Brain microvascular endothelial cell (primary cell): Measurements from ENCODE around the gene SLC9A8.

Source experiments
- DNase-seq: peaks from one replicate; pipeline ENCODE4 v3.0.0-alpha.2; 2020
- H3K27ac ChIP-seq: fragments of 250-450 bp; sonication (Bioruptor Pico); 2 replicates; pipeline ENCODE4 v1.5.1; 2020; ENCODE audit warnings: mild to moderate bottlenecking, moderate library complexity
- H3K27me3 ChIP-seq: fragments of 250-450 bp; sonication (Bioruptor Pico); replicated peaks from 2 replicates; pipeline ENCODE4 v1.5.1; 2020; ENCODE audit warnings: mild to moderate bottlenecking
- H3K36me3 ChIP-seq: fragments of 250-450 bp; sonication (Bioruptor Pico); replicated peaks from 2 replicates; pipeline ENCODE4 v1.5.1; 2020; ENCODE audit warnings: mild to moderate bottlenecking
- H3K4me3 ChIP-seq: 2 replicates; pipeline ENCODE4 v1.5.1; 2011; ENCODE audit warnings: low read depth, mild to moderate bottlenecking, control low read depth, low read length, moderate library complexity
- in situ Hi-C: cut with HindIII; loops from 2 replicates; pipeline ENCODE4 v1.10.0; 2017; ENCODE audit warnings: low sequenced_read_pairs, low pct_ligation_motif_present
- TF ChIP-seq, protein P1 (sequence below): IDR thresholded peaks from 2 replicates; pipeline ENCODE4 v1.5.1; 2011; ENCODE audit warnings: low read depth, mild to moderate bottlenecking, moderate library complexity, low read length, control low read depth, inconsistent platforms; ENCODE audit errors: missing control alignments

SLC9A8 gene

GRCh38 chr20:49809803-49810359, 2.7 kb upstream of the SLC9A8 start:
- TF ChIP-seq, protein P1, sequence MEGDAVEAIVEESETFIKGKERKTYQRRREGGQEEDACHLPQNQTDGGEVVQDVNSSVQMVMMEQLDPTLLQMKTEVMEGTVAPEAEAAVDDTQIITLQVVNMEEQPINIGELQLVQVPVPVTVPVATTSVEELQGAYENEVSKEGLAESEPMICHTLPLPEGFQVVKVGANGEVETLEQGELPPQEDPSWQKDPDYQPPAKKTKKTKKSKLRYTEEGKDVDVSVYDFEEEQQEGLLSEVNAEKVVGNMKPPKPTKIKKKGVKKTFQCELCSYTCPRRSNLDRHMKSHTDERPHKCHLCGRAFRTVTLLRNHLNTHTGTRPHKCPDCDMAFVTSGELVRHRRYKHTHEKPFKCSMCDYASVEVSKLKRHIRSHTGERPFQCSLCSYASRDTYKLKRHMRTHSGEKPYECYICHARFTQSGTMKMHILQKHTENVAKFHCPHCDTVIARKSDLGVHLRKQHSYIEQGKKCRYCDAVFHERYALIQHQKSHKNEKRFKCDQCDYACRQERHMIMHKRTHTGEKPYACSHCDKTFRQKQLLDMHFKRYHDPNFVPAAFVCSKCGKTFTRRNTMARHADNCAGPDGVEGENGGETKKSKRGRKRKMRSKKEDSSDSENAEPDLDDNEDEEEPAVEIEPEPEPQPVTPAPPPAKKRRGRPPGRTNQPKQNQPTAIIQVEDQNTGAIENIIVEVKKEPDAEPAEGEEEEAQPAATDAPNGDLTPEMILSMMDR, result no peak
- in situ Hi-C loops, result no loop called here
- H3K27me3 ChIP-seq, result no peaks in the 10 kb centered on the region
- no peaks in the 10 kb centered on the region for H3K36me3 ChIP-seq
- DNase-seq, result no peak
- H3K27ac ChIP-seq, result no peak overlapping the region
- H3K4me3 ChIP-seq, result no peak overlapping the region

DNA sequence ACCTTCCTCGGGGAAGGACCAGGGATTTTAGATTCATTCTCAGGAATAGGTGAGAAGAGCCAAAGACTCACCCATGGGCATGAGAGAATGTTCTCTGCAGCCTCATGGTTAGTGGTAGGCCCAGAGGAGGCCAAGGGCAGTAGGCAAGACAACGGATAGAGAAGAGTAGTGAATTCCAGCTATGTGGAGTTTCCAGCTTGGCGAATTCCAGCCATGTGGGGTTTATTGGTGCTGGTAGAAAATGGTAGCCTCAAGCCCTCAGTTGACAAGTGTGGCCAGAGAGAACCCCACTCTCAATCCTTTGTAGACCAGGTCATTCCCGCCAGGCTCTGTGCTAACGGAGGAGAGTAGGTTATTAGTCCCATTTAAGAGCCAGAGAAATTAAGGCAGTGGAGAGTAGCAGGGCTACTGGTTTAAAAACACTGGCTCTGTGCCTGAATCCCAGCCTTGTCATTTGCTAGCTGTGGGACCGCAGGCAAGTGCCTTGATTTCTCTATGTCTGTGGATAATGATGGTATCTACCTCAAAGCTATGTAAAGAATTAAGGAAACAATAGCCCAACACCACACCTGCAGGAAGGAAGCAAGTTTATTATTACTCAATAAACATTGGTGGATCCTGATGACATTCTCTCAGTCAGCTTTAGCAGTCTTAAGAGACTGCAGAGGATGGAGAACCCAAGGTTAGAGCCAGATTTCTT, 2.0 kb upstream of the SLC9A8 start:
- Histone ChIP-seq H3K27ac (no peak overlapping the region), H3K27me3 (no peaks in the 10 kb centered on the region), H3K4me3 (no peak overlapping the region), H3K36me3 (peaks cover 2% of the 10 kb centered on the region)
- in situ Hi-C loops, result no loop called here
- TF ChIP-seq, protein P1, result no peak
- no peak for DNase-seq

DNA sequence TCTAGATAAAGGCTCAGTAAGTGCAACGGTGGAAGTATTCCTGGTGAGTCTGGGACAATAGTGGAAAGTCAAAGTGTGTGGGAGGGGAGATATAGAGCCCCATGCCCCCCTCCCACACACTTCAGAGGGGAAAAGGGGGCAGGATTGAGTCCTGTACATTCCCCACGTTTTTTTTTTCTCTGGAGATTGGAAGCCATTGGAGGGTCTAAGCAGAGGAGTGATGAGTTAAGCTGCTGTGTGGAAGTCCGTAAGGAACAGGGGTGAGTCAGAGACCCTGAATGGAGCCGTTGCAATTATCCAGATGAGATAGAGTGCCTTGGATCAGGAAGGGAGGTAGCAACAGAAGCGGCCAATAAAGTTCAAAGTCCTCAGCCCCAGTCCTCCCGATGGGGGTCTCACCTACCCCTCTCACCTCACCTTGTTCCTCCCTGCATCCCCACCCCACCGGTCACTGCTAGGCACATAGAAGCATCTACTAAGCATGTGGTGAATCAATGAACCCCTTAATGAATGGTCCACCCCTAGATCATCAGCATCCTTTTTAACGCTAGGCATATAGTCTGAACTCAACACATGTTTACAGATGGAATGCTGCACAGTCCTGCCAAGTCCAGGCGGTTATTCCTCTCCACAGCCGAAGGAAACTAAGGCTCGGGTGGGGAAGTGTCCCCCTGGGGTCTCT, 662 bp upstream of the SLC9A8 start:
- in situ Hi-C loops, result no loop called here
- H3K4me3 ChIP-seq, result peak overlapping the region; percentile 79
- TF ChIP-seq, protein P1, result no peak
- peak; percentile 29 for DNase-seq
- H3K27ac ChIP-seq, result peak overlapping the region; percentile 79
- no peaks in the 10 kb centered on the region for H3K27me3 ChIP-seq
- peaks cover 2% of the 10 kb centered on the region for H3K36me3 ChIP-seq

DNA sequence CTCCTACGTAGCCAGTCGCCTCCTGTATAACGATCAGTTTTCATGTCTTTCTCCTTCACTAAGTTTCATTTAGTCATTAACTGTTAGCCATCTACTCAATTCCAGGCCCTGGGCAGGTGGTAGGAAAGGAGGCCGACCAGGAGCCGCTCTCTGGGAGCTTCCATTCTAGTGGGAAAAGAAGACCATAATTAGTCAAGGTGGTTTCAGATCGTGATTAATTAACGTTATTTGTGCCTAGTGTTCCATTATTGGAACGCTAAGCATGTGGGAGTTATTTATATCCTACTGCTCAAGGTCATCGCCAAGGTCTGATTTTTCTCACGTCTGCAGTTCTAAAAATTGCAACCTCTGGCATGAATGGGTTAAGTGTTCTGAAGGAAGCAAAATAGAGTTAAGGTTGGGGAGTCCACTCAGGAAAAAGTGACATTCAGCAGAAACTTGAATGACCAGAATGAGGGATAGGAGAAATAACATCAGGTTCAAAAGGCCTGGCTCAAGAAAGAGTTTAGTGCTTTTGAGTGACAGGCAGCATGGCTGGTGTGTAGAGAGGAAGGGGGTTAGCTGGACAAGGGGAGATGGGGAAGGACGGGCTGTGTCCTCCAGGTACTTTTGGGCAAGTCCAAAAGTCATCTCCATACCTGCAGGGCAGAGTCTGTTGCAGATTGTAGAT, 812 bp downstream of the SLC9A8 start:
- TF ChIP-seq, protein P1, result no peak
- in situ Hi-C loops, result no loop called here
- peak overlapping the region; percentile 79 for H3K4me3 ChIP-seq
- H3K27ac ChIP-seq, result peak overlapping the region; percentile 79
- DNase-seq, result no peak
- H3K27me3 ChIP-seq, result no peaks in the 10 kb centered on the region
- peaks cover 2% of the 10 kb centered on the region for H3K36me3 ChIP-seq

GRCh38 chr20:49814057-49814694, 1.5 kb downstream of the SLC9A8 start:
- Histone ChIP-seq H3K27ac (no peak overlapping the region), H3K27me3 (no peaks in the 10 kb centered on the region), H3K4me3 (no peak overlapping the region), H3K36me3 (peaks cover 2% of the 10 kb centered on the region)
- DNase-seq, result no peak
- TF ChIP-seq, protein P1, result no peak
- in situ Hi-C loops, result no loop called here
